T-cell (primary cell): ENCODE results near the gene MRAP. TPM values are rescaled to one million over a fixed set of nuclear protein-coding genes. Genes with fewer than 3 reads are reported as not detected.

Experiments
- ATAC-seq, 4 experiments: fragments of 200-7000 bp in 3 of 4; fragments of 150-1000 bp in 1 of 4; cut with Tn5 transposase; replicated peaks in 1 of 4; 1 replicate in 3 of 4; 2 replicates in 1 of 4; pipeline ENCODE4 v1.10.0; 2021; ENCODE audit warnings: moderate library complexity in 3 of 4, mild to moderate bottlenecking in 2 of 4, moderate number of reproducible peaks in 1 of 4
- CTCF ChIA-PET, 2 donors: fragments of 300-600 bp; sonication (Branson Sonifier 250); formaldehyde crosslinking; loops; one replicate each; lab custom pipeline; 2022; ENCODE audit warnings: antibody characterized with exemption in 2 of 2; lab: Charles Lee
- POLR2A ChIA-PET, 2 donors: fragments of 300-600 bp; sonication (Branson Sonifier 250); formaldehyde crosslinking; loops; one replicate each; lab custom pipeline; 2022; ENCODE audit warnings: antibody characterized with exemption in 2 of 2; lab: Charles Lee
- DNase-seq, 35 experiments: peaks; one replicate each; pipeline versions ENCODE4 v3.0.0 to v3.0.0-alpha.2; 2013 to 2023
- H3K27ac ChIP-seq: one replicate; pipeline ENCODE4 v1.5.1; 2013; ENCODE audit warnings: low read length
- H3K27me3 ChIP-seq, 2 experiments: replicated peaks in 1 of 2; 1 replicate in 1 of 2; 2 replicates in 1 of 2; pipeline versions ENCODE4 v1.6.1 to v1.7.0; 2013; ENCODE audit warnings: low read length in 1 of 2, mixed read lengths in 1 of 2; ENCODE audit not compliant: control insufficient read depth in 2 of 2, insufficient read depth in 2 of 2; ENCODE audit errors: extremely low read depth in 1 of 2
- H3K36me3 ChIP-seq, 2 donors: 1 replicate in 1 of 2; 2 replicates in 1 of 2; pipeline versions ENCODE4 v1.6.1 to v1.7.0; 2013; ENCODE audit warnings: low read length in 1 of 2; ENCODE audit not compliant: control insufficient read depth in 2 of 2, insufficient read depth in 1 of 2; ENCODE audit errors: extremely low read depth in 1 of 2
- H3K4me1 ChIP-seq, 2 experiments: 1 replicate in 1 of 2; 2 replicates in 1 of 2; pipeline versions ENCODE4 v1.6.1 to v1.7.0; 2013; ENCODE audit warnings: low read length in 2 of 2, mixed read lengths in 1 of 2; ENCODE audit not compliant: insufficient read depth in 2 of 2, control insufficient read depth in 1 of 2; ENCODE audit errors: extremely low read depth in 1 of 2
- H3K4me3 ChIP-seq, 2 donors: 1 replicate in 1 of 2; 2 replicates in 1 of 2; pipeline versions ENCODE4 v1.5.1 to v1.7.0; 2013; ENCODE audit warnings: mild to moderate bottlenecking in 2 of 2, low read length in 1 of 2, moderate library complexity in 1 of 2; ENCODE audit not compliant: control insufficient read depth in 1 of 2; ENCODE audit errors: extremely low read depth in 1 of 2
- H3K9me3 ChIP-seq: 2 replicates; pipeline ENCODE4 v1.7.0; 2013
- H3K27ac Mint-ChIP-seq, 2 donors: one replicate each; pipeline ENCODE4 v1.8.0; 2020 to 2021; ENCODE audit warnings: mild to moderate bottlenecking in 2 of 2, mixed read lengths in 2 of 2
- H3K27me3 Mint-ChIP-seq, 2 donors: one replicate each; pipeline ENCODE4 v1.8.0; 2021 to 2022; ENCODE audit warnings: mixed read lengths in 2 of 2
- H3K36me3 Mint-ChIP-seq: one replicate; pipeline ENCODE4 v1.8.0; 2021; ENCODE audit warnings: mixed read lengths
- H3K4me1 Mint-ChIP-seq, 3 donors: one replicate each; pipeline ENCODE4 v1.8.0; 2020 to 2022; ENCODE audit warnings: mixed read lengths in 3 of 3, mild to moderate bottlenecking in 1 of 3
- H3K4me3 Mint-ChIP-seq, 3 donors: one replicate each; pipeline ENCODE4 v1.8.0; 2020 to 2022; ENCODE audit warnings: mild to moderate bottlenecking in 3 of 3, mixed read lengths in 3 of 3, moderate library complexity in 3 of 3
- H3K9me3 Mint-ChIP-seq, 3 donors: one replicate each; pipeline ENCODE4 v1.8.0; 2020 to 2022; ENCODE audit warnings: mixed read lengths in 3 of 3
- WGBS: methylation state at CpG from one replicate; pipeline ENCODE4 v1.1.5; 2013; ENCODE audit warnings: missing lambda C conversion rate; ENCODE audit not compliant: insufficient coverage; 5-methylcytosine and 5-hydroxymethylcytosine counted together
- total RNA-seq, 35 experiments: library from RNA in 6 of 35; stranded (reverse) in 6 of 35; fragments of 120-200 nt in 1 of 35; gene quantifications; one replicate each; pipeline versions ENCODE4 v1.2.1 to v1.2.4 and lab custom pipeline; 2013 to 2026

Gene MRAP
- total RNA-seq, 5 donors from 2014 or later (not counting 1 experiment from before 2014, with no cell fraction given): not detected

- no peaks in the 10 kb centered on the region for H3K4me1 Mint-ChIP-seq
- no peak overlapping the region for H3K27ac Mint-ChIP-seq
- DNase-seq (no peak), ATAC-seq (no peak)
- POLR2A ChIA-PET: no interaction called here
- CTCF ChIA-PET: interaction anchor here in 1 of 2 donors (0.5 kb wide), 1 partner anchor 12 kb away, joined by 6 read pairs; no protein-coding TSS in a partner anchor
- no peak overlapping the region for H3K4me3 Mint-ChIP-seq
- peaks cover 82% of the 10 kb centered on the region for H3K36me3 Mint-ChIP-seq
- Histone ChIP-seq H3K36me3 (peaks cover 25 to 94% of the 10 kb centered on the region in 2 donors), H3K4me3 (no peak overlapping the region), H3K27ac (no peak overlapping the region), H3K9me3 (no peaks in the 10 kb centered on the region), H3K27me3 (no peaks in the 10 kb centered on the region), H3K4me1 (no peaks in the 10 kb centered on the region)
- peaks cover 7 to 14% (median 10%) of the 10 kb centered on the region in 3 donors for H3K9me3 Mint-ChIP-seq
- no peaks in the 10 kb centered on the region for H3K27me3 Mint-ChIP-seq
- 97% methylated on average over 12 of the region's 12 CpGs for WGBS
Measured at GRCh38 chr21:32347351-32347750, 48.7 kb downstream of the MRAP start.

- H3K4me1 Mint-ChIP-seq: no peaks in the 10 kb centered on the region
- 98% methylated on average over 8 of the region's 11 CpGs for WGBS
- no peak for ATAC-seq
- H3K9me3 Mint-ChIP-seq: peaks cover 7 to 14% (median 10%) of the 10 kb centered on the region in 3 donors
- no peak overlapping the region for H3K4me3 Mint-ChIP-seq
- Histone ChIP-seq H3K27ac (no peak overlapping the region), H3K9me3 (no peaks in the 10 kb centered on the region), H3K36me3 (peaks cover 23 to 93% of the 10 kb centered on the region in 2 donors), H3K4me3 (no peak overlapping the region), H3K4me1 (no peaks in the 10 kb centered on the region), H3K27me3 (no peaks in the 10 kb centered on the region)
- ChIA-PET POLR2A (no interaction called here), CTCF (interaction anchor here in 1 of 2 donors (0.5 kb wide), 1 partner anchor 12 kb away, joined by 6 read pairs; no protein-coding TSS in a partner anchor)
- no peak overlapping the region for H3K27ac Mint-ChIP-seq
- no peaks in the 10 kb centered on the region for H3K27me3 Mint-ChIP-seq
- DNase-seq: no peak
- H3K36me3 Mint-ChIP-seq: peaks cover 78% of the 10 kb centered on the region
Measured at GRCh38 chr21:32347977-32348376, 49.3 kb downstream of the MRAP start.

GRCh38 chr21:32348604-32349332, 50.1 kb downstream of the MRAP start:
- no peak overlapping the region for H3K4me3 Mint-ChIP-seq
- ChIA-PET POLR2A (no interaction called here), CTCF (no interaction called here)
- no peaks in the 10 kb centered on the region for H3K4me1 Mint-ChIP-seq
- H3K27ac Mint-ChIP-seq: no peak overlapping the region
- ATAC-seq (no peak), DNase-seq (no peak)
- peaks cover 7 to 12% (median 10%) of the 10 kb centered on the region in 3 donors for H3K9me3 Mint-ChIP-seq
- H3K9me3 ChIP-seq: no peaks in the 10 kb centered on the region
- H3K4me1 ChIP-seq: no peaks in the 10 kb centered on the region
- H3K4me3 ChIP-seq: no peak overlapping the region
- H3K36me3 Mint-ChIP-seq: peaks cover 78% of the 10 kb centered on the region
- H3K27me3 Mint-ChIP-seq: no peaks in the 10 kb centered on the region
- WGBS: 94% methylated on average over 5 of the region's 9 CpGs
- H3K27me3 ChIP-seq: no peaks in the 10 kb centered on the region
- peaks cover 23 to 94% of the 10 kb centered on the region in 2 donors for H3K36me3 ChIP-seq
- H3K27ac ChIP-seq: no peak overlapping the region

- DNase-seq (no peak), ATAC-seq (no peak)
- WGBS: 95% methylated on average over 11 of the region's 16 CpGs
- CTCF ChIA-PET: no interaction called here
- Histone ChIP-seq H3K9me3 (no peaks in the 10 kb centered on the region), H3K36me3 (peaks cover 23 to 95% of the 10 kb centered on the region in 2 donors), H3K27me3 (no peaks in the 10 kb centered on the region), H3K4me3 (no peak overlapping the region), H3K4me1 (no peaks in the 10 kb centered on the region), H3K27ac (no peak overlapping the region)
- peaks cover 78% of the 10 kb centered on the region for H3K36me3 Mint-ChIP-seq
- no peaks in the 10 kb centered on the region for H3K4me1 Mint-ChIP-seq
- no peak overlapping the region for H3K4me3 Mint-ChIP-seq
- H3K27me3 Mint-ChIP-seq: no peaks in the 10 kb centered on the region
- POLR2A ChIA-PET: no interaction called here
- no peak overlapping the region for H3K27ac Mint-ChIP-seq
- H3K9me3 Mint-ChIP-seq: peaks cover 5 to 7% (median 7%) of the 10 kb centered on the region in 3 donors
Measured at GRCh38 chr21:32349333-32349944, 50.8 kb downstream of the MRAP start.

- CTCF ChIA-PET: no interaction called here
- Histone ChIP-seq H3K4me3 (no peak overlapping the region), H3K4me1 (no peaks in the 10 kb centered on the region), H3K27ac (no peak overlapping the region), H3K27me3 (no peaks in the 10 kb centered on the region), H3K36me3 (peaks cover 13 to 95% of the 10 kb centered on the region in 2 donors), H3K9me3 (no peaks in the 10 kb centered on the region)
- Mint-ChIP-seq H3K4me3 (no peak overlapping the region), H3K27ac (no peak overlapping the region), H3K36me3 (peaks cover 78% of the 10 kb centered on the region), H3K27me3 (no peaks in the 10 kb centered on the region), H3K4me1 (no peaks in the 10 kb centered on the region), H3K9me3 (no peaks in the 10 kb centered on the region)
- POLR2A ChIA-PET: no interaction called here
- 96% methylated on average over 16 of the region's 16 CpGs for WGBS
- ATAC-seq: no peak
- DNase-seq: no peak
Measured at GRCh38 chr21:32350211-32350980, 51.7 kb downstream of the MRAP start.

- no peak overlapping the region for H3K4me3 Mint-ChIP-seq
- Histone ChIP-seq H3K27ac (no peak overlapping the region), H3K4me3 (no peak overlapping the region), H3K4me1 (no peaks in the 10 kb centered on the region), H3K36me3 (peaks cover 13 to 92% of the 10 kb centered on the region in 2 donors), H3K27me3 (no peaks in the 10 kb centered on the region), H3K9me3 (no peaks in the 10 kb centered on the region)
- H3K4me1 Mint-ChIP-seq: no peaks in the 10 kb centered on the region
- ChIA-PET CTCF (no interaction called here), POLR2A (no interaction called here)
- no peak for DNase-seq
- H3K27ac Mint-ChIP-seq: no peak overlapping the region
- H3K27me3 Mint-ChIP-seq: no peaks in the 10 kb centered on the region
- no peak for ATAC-seq
- no peaks in the 10 kb centered on the region for H3K9me3 Mint-ChIP-seq
- 87% methylated on average over 10 of the region's 13 CpGs for WGBS
- H3K36me3 Mint-ChIP-seq: peaks cover 79% of the 10 kb centered on the region
Measured at GRCh38 chr21:32350981-32351380, 52.3 kb downstream of the MRAP start.
